ENCODE data around the gene GNLY.

GNLY gene

DNA sequence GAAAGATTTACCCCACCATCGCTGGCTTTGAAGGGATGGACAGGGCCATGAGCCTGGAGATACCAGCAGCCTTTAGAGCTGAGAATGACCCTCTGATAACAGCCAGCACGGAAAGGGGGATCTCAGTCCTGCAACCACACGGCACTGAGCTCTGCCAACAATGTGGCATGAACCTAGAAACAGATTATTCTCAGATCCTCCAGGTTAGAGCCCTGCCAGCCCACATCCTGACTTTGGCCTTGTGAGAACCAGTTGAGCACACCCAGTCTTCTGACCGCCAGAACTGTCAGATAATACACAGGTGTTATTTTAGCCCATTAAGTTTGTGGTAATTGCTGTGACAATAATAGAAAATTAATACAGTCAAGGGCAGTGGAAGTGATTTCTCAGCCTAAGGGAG is 9.4 kb upstream of the GNLY start:
- DNase-seq (ENCODE audit: low read depth), result no peak

DNA sequence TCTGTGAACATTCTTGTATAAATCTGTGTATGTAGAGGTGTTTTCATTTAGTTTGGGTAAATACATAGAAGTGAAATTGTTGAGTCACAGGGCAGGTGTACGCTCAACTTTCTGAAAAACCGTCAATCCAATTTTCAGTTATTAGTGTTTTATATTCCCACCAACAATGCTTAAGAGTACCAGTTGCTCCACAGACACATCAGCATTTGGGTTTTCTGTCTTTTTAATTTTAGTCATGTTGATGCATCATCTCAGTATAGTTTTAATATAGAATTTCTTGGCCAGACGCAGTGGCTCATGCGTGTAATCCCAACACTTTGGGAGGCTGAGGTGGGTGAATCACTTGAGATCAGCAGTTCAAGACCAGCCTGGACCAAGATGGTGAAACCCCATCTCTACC is 3.2 kb upstream of the GNLY start:
- DNase-seq (ENCODE audit: low read depth), result no peak

DNA sequence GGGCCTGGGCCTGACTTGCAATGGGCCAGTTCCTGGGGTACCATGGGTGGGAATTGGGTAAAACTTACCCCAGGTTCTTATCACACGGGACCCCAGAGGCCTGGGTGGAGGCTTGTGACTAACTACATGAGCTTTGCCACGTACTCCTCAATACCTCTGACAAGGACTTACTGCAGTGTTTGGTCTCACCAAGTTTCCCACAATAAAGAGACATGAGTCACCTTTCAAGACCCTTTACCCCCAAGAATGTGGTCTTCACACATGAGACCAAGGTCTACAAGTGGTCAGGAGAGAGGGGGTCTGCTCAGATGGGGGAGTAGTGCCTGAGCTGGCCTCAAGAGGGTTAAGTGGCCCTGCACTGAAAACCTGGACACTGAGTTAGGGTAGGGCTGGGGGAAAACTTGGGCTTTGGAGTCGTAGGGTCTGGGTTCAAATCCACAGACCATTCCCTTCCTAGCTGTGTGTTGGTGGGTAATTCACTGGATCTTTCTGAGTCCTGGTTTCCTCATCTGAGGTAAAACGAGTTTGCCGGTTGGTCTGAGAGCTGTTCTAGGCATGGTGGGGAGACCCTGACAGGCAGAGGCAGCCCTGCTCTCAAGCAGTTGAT is 2.0 kb upstream of the GNLY start:
- DNase-seq (ENCODE audit: low read depth), result no peak

DNA sequence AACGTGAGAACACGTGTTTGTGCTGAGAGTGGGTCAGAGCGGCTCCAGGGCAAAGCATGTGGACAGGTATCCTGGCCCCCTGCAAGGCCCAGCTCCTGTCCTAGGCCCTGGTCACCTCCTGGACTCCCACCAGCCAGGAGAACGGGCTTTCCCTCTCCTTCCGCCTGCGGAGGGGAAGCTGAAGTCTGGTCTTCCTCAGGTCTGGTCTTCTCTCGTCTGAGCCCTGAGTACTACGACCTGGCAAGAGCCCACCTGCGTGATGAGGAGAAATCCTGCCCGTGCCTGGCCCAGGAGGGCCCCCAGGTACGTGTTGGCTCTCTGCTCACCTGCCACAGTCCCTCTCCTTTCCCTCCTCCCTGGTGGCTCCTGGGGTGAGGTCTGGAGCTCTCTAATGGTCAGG is 963 bp downstream of the GNLY start:
- no peak for DNase-seq (ENCODE audit: low read depth)

DNA sequence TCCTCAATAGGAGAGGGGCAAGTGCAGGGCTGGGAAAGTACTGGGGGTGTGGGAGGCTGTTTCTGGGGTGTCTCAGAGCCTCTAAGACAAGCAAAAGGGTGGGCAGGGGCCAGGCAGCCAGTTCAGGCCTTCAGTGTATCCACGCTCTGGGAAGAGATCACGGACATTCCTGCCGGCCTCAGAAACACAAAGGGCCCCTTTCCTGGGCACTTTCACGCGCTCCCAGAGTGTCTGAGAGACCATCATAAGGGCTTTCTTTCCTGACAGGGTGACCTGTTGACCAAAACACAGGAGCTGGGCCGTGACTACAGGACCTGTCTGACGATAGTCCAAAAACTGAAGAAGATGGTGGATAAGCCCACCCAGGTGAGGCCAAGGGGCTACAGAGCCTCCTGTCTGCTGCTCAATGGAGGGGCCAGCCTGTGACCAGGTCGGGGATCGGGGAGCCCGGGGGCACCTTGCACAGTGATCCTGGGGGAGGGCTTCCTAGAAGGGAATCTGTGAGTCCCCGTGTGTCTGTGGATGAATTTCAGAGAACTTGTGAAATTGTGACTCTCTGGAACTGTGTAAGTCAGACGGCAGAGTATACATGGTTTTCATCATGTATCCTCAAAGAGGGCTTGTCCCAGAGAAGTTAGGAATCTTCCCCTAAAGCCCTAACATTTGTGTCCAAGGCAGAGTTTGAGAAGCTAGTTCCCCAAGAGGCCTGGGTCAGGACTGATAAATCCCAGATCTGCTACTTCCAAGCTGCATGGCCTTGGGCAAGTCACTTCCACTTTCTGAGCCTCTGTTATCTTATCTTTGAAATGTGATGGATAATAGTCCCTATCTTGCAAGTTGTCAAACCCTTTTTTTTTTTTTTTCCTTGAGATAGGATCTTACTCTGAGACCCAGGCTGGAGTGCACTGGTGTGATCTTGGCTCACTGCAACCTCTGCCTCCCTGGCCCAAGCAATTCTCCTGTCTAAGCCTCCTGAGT is 1.8 kb downstream of the GNLY start:
- DNase-seq (ENCODE audit: low read depth), result no peak

DNA sequence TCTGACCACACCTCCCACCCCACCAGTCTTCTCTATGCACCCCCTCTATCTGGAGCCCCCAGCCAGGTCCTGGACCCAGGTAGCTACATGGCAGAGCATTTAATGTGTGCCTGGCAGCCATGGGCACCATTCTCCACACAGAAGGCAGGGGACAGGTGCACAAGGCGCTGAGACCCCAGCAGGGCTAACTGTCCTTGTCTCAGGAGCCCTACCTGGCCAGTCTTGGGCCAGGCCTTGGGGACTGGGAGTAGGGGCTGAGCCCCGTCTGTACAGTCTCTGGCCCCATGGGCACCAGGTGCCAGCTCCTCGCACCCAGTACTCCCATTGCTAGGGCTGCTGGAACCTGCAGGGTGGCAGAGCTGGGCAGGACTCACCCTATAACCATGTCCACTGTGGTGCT is 2.9 kb downstream of the GNLY start:
- DNase-seq (ENCODE audit: low read depth), result no peak

DNA sequence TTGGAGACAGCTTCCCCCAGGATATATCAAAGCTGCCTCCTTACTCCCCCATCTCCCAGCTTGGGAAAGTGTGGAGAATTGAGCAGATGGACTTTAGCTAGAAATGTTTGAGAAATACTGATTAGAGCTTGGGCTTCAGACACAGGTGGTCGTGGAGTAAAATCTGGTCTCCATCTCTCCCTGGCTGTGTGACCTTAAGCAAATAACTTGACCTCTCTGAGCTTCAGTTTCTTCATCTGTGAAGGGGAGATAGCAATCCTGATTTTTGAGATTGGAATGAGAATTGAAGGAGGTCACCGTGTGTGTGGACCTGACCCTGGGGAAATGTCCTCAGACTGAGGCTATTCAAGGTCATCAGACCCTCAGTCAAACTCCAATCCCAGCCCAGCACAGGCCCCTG is 3.6 kb downstream of the GNLY start:
- DNase-seq (ENCODE audit: low read depth), result no peak

DNA sequence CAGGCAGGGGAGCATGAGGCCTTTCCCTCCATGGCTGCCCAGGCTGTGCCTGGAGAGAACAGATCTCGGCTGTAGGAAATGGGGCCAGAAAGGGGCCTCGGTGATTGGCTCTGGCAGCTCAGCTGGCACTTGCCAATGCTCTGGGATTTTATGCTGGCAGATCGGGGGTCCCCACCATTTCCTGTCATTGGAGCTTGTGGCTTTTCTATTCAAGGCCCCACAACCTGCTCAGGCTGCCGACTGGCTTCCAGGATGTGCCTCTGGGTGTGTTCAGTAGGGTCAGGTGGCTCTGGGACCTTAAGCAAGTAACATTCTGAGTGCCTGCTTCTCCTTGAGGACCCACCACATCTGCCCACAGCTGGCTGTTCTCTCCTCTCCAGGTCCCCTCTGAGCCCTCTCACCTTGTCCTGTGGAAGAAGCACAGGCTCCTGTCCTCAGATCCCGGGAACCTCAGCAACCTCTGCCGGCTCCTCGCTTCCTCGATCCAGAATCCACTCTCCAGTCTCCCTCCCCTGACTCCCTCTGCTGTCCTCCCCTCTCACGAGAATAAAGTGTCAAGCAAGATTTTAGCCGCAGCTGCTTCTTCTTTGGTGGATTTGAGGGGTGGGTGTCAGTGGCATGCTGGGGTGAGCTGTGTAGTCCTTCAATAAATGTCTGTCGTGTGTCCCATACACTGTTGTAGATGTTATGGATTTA is 4.2 kb downstream of the GNLY start:
- no peak for DNase-seq (ENCODE audit: low read depth)

DNA sequence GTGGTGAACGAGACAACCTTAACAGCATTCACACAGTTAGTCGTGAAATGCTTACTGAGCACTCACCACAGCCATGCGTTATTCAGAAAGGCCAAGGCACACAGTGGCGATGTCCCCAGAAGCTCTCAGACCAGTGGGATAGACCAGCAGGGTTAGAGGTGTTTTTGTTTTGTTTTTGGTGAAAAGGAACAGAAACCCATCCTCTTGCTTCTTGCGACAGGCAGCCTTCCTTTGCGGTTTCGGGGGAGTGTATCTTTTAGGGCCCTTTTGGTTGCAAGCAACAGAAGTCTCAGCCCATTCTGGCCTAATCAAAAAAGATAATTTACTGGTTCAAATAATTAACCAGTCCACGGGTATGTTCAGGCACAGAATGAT is 4.7 kb downstream of the GNLY start:
- DNase-seq (ENCODE audit: low read depth), result no peak

DNA sequence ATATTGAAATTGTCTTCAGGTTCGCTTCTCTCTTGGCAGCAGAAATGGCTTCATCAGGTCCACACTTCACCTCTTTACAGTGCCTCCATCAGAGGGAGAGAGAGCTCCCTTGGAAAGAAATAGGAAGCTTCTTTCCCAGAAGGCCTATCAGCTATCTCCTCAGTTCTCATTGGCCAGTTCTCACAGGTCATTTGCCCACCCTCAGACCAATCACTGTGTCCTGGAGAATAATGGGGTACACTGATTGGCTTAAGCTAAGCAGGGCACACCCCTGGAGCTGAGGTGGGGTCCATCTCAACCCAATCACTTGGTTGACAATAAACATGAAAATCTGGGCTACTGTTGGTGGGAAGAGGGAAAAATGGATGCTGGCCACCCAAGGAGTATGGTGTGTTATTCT is 5.2 kb downstream of the GNLY start:
- no peak for DNase-seq (ENCODE audit: low read depth)

DNA sequence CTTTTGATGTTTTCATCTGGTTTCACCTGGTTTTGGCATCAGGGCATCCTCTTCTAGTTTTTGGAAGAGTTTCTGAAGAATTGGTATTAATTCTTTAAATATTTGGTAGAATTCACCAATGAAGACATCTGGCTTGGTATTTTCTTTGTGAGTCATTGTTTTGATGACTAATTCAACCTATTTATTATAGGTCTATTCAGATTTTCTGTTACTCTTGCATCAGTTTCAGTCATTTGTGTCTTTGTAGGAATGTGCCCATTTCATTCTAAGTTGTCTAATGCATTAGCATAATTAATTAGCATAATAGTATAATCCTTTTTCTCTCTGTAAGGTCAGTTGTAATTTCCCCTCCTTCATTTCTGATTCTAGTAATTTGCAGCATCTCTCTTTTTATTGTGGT is 8.0 kb downstream of the GNLY start:
- no peak for DNase-seq (ENCODE audit: low read depth)

DNA sequence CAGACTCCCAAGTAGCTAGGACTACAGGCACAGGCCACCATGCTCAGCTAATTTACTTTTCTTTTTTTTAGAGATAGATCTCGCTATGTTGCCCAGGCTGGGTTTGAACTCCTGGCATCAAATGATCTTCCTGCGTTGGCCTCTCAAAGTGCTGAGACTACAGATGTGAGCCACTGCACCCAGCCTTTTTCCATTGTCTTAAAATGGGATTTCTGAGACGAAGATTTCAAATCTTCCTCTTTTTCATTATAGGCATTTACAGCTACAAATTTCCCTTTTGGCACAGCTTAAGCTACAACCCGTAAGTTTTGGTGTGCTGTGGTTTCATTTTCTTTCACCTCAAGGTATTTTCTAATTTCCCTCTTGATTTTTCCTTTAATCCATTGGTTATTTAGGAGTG is 8.6 kb downstream of the GNLY start:
- no peak for DNase-seq (ENCODE audit: low read depth)

DNA sequence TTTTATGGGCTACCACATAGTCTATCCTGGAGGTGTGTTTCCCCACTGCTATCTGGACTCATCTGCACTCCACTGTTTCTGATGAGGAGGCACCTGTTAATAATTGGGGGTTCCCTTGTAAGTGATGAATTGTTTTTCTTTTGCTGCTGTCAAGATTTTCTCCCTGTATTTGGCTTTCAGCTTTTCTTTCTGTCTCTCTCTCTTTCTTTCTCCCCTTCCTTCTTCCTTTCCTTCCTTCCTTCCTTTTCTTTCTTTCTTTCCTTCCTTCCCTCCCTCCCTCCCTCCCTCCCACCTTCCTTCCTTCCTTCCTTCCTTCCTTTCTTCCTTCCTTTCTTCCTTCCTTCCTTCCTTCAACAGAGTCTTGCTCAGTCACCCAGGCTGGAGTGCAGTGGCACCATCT is 9.2 kb downstream of the GNLY start:
- DNase-seq (ENCODE audit: low read depth), result no peak

DNA sequence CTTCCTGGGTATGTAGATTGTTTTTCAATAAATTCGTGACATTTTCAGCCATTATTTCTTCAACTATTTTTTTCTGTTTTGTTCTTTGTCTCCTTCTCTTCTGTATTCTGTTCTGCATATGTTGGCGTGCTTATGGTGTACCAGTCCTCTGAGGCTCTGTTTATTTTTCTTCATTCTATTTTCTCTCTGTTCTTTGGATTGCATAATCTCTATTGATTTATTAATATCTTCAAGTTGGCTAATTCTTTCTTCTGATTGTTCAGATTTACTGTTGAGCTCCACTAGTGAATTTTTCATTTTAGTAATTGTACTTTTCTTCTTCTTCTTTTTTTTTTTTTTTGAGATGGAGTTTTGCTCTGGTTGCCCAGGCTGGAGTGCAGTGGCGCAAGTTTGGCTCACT is 9.9 kb downstream of the GNLY start:
- DNase-seq (ENCODE audit: low read depth), result no peak

DNA sequence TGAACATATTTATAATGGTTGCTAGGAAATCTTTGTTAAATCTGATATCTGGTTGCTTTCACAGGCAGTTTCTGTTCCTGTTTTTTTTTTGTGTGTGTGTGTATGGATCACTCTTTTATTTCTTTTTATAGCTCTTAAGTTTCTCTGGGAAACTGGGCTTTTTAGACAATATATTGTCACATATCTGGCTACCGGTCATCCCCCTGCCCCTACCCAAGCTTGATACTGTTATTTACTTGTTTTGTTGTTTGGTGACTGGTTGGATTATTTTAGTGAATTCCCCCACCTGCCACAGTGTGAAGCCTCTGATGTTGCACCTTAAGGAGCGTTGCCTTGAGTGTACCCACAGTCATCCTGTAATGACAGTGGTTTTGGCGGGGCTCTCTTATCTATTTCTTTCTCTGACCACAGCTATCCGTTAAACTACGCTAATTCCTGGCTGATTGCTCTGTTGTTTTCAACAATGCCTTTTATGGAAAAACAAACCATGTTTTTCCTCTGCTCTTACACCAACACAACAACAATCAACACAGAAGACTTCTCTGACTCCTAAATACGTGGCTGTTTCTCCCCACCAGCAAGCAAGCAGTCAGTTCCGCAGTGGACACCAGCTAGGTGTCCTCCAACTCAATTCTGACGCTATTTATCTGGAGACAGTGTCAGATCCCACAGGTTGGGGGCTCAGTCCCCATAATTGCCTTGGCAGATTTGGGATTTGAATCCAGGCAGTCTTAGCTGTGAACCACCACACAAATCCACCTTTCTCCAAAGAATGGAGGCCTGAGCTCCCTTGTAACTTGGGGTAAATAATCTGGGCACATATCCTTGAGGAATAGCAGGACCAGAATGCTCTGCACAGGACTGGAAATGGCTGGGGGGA is 10.9 kb downstream of the GNLY start:
- no peak for DNase-seq (ENCODE audit: low read depth)

DNA sequence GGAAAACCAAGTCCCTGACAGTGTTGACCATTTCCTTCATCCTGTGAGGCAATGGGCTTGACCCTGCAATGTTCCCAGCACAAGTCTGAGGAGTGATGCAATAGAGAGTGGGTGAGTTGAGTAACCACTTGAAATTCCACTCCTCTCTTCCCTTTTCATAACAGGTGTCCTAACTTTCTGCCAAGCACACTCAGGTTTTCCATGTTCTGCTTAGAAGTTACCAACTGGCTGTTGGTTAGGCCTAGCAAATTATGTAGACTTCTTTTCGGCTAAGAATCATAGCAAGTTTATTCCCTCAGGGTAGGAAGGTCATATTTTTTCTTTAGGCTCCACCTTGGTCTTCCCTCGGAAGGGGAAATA is 11.5 kb downstream of the GNLY start:
- no peak for DNase-seq (ENCODE audit: low read depth)

DNA sequence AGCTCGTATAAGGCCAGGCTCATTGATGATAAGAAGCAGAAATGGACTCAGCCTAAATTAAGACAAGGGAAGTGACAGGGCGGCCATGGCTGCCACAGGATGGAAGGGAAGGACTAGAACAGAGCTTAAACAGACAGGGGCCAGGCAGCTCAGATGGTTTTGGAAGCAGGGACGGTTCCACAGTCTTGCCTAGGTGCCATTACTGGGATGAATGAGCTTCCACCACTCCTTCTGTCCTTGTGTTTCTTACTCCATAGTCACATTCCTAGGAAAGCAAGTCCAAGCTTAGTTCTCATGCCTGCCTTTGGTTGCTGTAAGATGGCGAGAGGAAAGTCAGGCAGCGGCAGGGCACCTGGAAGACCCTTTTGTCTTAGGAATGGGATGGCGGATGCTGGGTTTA is 11.9 kb downstream of the GNLY start:
- DNase-seq (ENCODE audit: low read depth), result no peak

DNA sequence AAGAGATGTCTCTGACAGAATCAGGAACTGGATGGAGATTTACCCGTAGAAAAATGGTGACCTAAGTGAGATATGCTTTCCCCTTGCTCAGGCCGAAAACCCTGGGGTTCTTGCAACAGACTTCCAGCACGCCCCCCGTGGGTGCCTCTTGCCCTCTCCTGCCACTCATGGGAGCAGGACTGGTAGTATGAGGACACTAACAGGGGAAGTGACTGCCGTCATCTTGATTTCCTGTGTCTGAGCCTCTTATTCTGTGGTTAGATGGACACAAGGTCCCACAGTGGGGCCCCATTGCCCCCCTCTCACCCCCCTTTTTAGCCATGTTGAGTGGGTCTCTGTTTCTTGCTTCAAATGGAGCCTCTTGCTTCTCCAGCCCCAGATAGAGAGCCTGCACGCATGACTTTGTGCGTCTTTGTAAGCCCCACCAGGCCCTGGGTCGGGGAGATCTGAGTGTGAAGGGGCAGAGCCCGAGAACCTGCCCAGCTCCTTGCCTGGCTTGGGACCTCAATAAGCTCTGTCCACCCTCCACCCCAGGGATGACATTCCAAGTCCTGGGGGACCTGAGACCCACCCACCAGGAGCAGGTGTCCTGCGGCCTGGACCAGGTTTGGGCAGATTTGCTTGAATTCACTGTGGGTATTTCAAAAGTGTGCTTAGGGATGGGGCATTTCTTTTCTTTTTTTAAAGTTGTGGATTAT is 12.6 kb downstream of the GNLY start:
- no peak for DNase-seq (ENCODE audit: low read depth)

DNA sequence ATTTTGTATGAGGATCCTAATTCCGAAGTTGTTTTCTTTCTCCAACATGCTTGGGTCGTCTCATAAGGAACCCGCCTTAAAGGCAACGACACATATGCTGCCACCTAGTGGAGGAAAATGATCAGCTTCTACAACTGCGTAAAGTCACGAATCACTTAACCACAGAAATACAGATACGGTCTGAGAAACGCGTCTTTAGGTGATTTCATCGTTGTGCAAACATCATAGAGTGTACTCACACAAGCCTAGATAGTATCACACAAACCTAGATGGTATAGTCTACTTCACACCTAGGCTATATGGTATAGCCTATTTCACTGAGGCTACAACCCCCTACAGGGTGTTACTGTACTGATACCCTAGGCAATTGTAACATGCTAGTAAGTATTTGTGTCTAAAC is 13.1 kb downstream of the GNLY start:
- DNase-seq (ENCODE audit: low read depth), result peak; percentile 25

DNA sequence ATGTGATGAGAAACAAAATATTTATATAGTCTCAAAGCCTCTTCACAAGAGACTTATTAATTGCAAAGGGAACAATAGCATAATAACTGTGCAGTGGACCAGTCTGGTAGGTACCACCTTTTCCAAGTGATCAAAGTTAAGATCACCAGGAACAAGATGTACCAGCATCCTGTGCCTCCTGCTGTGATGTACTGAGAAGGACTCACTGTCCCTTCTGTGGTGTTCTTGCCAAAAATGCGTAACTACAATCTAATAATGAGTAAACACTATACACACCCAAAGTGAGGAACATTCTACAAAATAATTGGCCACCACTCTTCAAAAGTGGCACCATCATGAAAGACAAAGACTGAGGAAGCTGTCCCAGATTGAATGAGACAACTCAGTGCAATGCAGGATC is 14.5 kb downstream of the GNLY start:
- no peak for DNase-seq (ENCODE audit: low read depth)

DNA sequence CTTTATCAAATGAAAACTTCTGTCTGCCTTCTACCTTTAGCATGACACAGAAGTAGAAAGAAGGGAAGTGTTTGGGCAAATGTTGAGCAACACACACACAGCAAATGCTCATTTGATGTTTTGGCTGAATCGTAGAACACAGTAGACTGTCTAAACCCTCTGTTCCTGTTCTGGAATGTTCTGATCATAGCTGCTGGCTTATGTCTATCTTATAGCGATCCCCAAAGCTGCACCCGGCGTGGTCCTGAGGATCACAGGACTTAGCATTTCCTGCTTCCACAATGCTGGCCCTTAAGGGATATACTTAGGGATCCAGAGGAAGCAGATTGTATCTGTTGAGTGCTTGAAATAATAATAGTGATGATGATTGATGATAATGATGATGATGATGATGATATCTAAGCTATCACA is 15.2 kb downstream of the GNLY start:
- DNase-seq (ENCODE audit: low read depth), result no peak
